NCI-H748 (cell line): ENCODE results near the gene SHANK2.

ENCODE experiments used
- DNase-seq: peaks from one replicate; lab custom pipeline; 2025; ENCODE audit not compliant: unreplicated experiment; lab: John Stamatoyannopoulos, UW

SHANK2 gene

GRCh38 chr11:71222318-71223080, 29.9 kb downstream of the SHANK2 start:
- DNase-seq = no peak

- DNase-seq = no peak
Observed at GRCh38 chr11:71221821-71222220, 30.6 kb downstream of the SHANK2 start.

DNA sequence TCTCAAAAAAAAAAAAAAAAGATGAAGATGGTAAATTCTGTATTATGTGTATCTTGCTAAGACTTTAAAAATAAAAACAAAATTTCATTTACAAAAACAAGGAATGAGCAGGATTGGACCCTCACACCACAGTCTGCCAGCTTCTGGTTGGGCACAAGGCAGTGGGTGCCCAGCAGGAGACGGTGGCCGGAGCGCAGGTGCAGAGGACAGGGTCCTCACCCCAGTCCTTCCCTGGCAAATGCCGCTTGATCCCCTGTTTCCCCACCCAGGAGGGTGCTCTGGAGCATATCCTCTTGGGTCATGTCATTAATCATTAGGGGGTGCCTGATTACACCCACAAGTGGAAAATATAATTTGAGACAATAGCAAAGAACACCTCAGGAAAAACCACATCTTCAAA, 31.2 kb downstream of the SHANK2 start:
- DNase-seq = no peak

GRCh38 chr11:71218789-71219499, 33.4 kb downstream of the SHANK2 start:
- DNase-seq = no peak

DNA sequence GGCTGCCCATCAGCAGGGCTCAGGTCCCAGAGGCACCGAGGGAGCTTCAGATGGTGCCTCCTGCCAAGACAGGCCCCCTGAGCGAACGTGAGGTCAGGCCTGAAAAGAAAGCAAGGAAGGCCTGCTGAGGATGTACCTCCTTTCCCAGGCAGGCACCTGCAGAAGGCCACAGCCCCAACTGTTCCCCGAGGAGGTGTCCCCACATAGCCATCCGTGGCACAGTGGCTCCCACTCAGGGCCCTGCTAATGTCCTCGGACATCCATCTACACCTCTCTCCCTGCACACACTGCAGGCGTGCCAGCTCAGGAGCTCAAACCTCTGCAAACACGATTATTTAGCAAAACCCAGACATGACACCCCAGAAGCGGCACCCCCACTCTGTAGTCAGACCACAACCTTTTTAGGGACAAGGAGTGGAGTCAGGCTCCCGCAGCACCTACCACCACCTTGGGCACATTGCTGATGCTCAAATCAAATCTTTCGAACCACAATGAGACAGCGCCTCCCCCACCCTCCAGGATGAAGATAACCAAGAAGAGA, 36.9 kb downstream of the SHANK2 start:
- DNase-seq = no peak

DNA sequence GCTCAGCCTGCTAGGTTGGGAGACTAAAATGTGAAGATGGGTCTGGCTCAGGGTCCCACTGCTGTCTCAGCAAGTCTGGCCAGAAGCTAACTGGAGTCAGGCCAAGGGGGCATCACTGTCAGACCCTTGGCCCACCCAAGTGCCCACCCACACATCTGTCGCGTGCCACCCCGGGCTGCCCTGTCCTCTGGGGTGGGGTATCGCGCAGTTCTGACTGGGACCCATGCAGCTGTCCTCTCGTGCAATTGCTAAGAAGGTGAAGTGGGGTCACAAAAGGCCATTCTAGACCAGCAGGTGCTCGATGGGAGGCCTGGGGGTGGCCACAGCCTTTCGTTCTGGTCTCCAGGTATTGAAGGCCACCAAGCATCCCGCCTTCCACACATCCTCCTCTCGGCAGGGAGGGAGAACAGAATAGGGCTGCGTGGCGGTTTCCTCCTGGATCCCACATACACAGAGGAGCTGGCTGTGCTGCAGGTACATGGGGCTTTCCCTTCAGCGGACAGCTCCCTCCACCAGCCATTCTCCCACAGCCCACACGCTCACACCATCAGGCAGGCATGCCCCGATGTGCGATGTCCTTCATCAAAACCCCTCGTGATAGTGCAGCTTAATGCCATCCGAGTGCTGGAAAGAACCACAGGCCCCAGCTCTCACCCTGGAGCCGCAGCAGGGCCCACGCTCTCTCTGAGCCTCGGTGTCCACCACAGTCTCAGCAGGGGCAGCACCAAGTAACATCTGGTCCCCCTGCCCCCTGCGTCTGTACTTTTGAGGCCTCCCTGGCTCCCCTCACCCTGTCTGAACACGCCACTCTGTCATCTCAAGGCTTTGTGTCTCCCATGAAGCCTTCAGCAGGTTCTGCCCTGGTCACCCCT, 37.6 kb downstream of the SHANK2 start:
- no peak for DNase-seq

DNA sequence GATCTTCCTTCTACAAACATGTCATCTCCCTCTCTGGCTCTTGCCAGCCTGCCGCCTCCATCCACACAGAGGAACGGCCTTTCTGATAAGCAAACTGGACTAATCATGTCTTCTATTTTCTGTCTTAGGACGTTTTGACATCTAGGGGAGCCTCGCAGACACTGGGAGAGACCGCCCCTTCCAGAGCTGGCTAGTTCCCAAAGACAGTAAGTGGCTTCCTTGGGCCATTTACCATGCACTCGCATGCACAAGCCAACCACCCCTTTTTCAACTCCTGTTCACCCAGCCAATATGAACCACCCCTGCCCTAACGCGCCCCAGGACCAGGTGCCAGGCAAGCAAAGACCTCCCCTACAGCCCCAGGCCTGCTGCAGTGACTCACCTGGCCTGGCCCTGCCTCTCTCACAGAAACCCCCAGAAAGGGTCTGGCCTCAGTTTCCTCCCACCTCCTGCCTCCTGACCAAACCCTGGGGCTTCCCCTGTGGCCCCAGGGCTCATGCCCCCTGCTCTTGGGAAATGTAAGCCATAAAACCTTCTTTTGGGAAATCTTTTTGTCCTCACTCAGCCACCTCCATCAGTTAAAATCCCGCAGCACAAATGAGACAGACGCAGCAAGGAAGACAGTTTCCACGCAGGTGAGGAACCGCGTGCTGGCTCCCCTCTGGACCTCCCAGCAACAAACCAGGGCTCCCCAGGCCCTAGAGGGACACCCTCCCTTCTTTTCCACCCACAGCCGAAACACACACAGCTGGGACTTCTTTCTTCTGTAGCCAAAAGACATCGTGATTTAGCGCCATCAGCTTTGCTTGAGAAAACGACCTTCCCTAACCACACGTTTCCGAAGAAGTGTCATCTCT, 38.5 kb downstream of the SHANK2 start:
- DNase-seq = no peak

DNA sequence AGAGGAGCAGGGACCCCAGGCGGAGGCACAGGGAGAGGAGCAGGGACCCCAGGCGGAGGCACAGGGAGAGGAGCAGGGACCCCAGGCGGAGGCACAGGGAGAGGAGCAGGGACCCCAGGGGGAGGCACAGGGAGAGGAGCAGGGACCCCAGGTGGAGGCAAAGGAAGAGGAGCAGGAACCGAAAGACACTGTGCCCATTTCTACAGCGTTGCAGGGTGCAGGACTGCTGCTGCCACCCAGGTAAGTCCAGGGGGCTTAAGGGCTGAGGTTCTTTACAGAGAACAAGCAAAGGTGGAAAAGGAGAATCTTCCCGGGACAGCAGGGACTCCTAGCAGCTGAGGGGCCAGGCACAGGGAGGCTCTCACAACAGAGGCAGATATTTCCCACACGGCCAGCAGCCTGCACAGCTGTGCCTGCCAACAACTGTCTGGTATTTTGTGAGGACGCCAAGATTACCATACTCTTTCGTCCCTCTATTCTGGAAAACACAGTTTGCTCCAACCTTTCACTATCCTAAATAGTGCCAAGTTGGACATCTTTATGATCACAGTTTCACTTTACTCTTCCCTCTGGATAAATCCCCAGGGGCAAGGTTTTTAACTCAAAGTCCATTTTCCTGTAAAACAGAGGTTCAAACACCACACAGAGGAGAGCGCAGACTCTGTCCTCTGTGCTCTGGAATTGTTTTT, 39.4 kb downstream of the SHANK2 start:
- no peak for DNase-seq

DNA sequence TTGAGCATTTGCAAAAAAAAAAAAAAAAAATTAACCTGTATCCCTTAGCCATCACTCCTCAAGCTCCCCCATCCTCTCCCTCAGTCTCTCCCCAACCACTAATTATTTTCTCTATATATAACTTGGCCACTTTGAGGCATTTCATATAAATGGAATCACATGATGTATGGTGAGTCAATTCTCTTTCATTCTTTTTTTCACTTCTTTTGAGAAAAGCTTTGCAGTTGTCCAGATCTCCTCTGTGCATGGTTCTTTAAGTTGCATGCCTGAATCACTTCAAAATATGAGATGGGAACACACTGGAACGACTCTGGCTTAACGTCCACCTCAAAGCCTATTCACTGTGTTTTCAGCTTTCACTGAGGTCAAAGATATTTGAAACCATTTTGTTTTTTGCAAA, 40.7 kb downstream of the SHANK2 start:
- no peak for DNase-seq

- DNase-seq = no peak
Observed at GRCh38 chr11:71210861-71211260, 41.5 kb downstream of the SHANK2 start.

DNA sequence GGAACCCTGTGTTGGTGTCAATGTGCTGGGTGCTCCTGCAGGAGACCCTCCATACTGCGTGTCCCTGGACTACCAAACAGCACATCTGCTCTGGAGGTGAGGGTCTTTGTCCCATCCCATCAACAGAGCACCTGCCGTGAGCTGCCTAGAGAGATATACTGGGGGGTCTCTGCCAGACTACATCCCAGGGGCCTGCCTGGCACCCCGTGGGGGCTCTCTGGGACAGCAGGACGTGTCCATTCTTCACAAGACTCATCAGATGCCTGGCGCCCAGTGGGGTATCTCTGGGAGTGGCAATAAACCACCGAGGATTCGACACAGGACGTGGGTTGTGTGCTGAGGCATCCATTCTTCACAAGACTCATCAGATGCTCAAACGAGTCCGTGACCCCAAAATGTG, 42.7 kb downstream of the SHANK2 start:
- no peak for DNase-seq

GRCh38 chr11:71209181-71209580, 43.2 kb downstream of the SHANK2 start:
- DNase-seq = no peak

GRCh38 chr11:71208011-71208774, 44.2 kb downstream of the SHANK2 start:
- DNase-seq = no peak

DNA sequence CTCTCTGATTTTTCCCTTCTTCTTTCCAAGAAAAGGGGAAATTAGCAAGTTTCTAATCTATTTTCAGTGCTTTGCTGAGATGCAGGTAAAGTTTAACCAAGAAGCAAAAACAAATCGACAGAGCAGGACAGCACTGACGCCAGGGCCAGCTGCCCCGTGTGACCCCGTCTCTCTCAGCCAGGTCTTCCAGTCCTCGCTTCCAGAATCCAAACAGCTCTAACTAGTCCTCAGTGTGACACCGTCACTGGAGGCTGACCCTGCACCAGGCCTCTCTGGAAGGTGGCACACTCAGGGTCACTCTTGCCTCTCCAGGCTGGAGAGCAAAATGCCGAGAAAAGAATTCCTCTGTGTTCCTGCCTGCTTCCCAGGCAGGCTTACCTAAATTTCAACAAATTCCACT, 44.8 kb downstream of the SHANK2 start:
- no peak for DNase-seq

DNA sequence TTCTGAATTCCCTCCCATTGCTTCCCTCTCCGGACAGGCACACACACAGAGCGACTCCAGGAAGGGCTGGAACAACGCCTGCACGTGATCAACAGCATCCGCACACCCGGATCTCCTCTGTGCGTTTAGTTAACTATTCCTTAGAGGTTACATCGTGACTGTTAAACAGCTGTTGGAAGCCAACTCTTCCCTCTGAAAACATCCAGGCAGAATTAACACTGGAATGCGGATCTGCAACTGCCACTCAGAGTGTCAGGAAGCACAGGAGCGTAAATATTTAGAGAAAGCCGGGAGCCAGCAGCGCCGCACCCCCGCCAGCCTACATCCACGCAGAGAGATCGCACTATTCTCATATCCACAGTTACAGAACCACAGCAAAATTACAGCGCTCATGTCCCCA, 46.2 kb downstream of the SHANK2 start:
- no peak for DNase-seq

- DNase-seq = no peak
Observed at GRCh38 chr11:71204748-71205664, 47.4 kb downstream of the SHANK2 start.

GRCh38 chr11:71204294-71204693, 48.1 kb downstream of the SHANK2 start:
- DNase-seq = no peak

- DNase-seq = no peak
Observed at GRCh38 chr11:71203681-71204080, 48.7 kb downstream of the SHANK2 start.
